Kasumi-1 (cell line): ENCODE measurements around the gene TENM4.
A peak's percentile ranks its signal among the peaks of the same experiment; 100 is the strongest.
"Not testable (repeated sequence)": the region's sequence is repeated elsewhere in the genome, so short reads cannot be mapped to it uniquely, and the experiment has no call there.

Source experiments
- DNase-seq, 2 experiments: peaks; one replicate each; lab custom pipeline; 2025; lab: John Stamatoyannopoulos, UW

The TENM4 gene

DNA sequence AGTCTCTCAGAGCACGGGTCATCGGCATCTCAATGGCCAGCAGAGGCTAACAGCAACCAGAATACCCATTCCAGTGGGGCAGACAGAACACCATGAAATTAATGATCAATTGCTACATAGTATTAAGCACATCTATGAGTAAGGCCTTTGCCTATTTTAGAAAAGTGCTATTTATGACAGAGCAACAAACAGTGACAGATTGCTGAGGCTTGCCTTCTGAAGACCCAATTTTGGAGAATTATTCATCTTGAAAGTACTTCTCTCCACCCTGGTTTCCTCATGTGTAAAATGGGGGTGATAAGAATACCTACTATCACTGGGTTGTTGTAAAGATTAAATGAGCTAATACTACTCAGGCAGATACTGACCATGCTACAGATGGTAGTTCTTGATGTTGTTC, 232.7 kb downstream of the TENM4 start:
- DNase-seq: no peak

GRCh38 chr11:79206951-79207350, 233.9 kb downstream of the TENM4 start:
- DNase-seq: no peak

GRCh38 chr11:79205786-79206185, 235.0 kb downstream of the TENM4 start:
- DNase-seq: no peak

DNA sequence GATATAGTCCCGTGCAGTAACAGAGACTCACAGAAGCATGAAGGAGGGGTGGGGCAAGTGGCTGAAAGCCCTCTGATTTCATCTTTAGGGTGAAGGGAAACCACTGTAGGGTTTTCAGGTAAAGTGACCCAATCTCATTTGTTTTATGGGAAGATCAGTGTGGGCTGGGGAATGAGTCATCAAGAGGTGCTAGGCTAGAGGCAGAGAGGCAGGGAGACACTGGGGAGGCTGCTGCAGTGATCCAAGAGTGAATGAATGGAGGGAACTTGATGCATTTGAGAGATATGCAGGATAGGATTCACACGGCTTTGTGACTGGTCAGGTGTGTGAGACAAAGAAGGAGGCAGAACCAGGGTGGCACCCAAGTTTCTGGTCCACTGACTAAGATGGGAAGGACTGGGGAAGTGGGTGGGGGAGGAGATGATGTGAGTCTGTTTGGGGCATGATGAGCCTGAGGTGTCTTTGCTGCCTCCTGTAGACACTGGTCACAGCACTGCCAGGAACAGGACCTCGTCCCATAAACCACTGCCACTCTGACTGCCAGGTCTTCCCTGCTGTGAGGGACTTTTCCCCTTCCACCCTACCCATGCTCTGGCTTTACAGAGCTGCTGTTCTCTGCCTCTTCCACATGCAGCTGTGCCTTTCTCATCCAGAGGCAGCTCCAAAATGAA, 239.0 kb downstream of the TENM4 start:
- no peak for DNase-seq

DNA sequence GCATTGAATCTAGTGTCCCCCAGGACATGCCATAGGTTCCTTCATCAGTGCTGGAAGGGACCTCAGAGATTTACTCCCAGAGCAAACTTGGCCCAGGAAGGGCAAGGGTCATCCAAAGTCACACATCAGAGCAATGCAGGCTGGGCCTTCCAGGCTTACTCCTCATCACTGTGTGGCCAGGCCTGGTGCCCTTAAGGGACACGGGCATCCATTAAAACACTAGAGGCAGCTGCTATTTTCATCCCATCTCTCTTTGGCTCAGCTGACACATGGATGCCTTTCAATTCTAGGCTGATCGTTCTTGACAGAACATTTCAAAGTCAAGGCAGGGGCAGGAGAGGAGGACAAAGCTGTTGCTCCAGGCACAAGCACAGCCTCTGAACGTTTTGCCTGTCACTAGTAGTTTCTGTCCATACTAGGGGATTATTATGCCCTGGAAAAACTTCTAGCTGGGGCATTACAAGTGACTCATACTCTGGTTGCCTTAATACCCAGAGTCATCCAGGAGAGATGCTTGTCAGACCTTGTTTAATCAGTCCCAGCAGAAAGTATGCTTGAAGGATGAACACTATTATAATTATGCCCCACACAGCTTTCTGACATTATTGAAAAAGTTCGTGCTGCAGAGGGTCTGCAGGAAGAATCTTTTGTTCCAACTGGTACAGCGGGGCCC, 240.3 kb downstream of the TENM4 start:
- DNase-seq: no peak

GRCh38 chr11:79199729-79200354, 241.0 kb downstream of the TENM4 start:
- no peak for DNase-seq

DNA sequence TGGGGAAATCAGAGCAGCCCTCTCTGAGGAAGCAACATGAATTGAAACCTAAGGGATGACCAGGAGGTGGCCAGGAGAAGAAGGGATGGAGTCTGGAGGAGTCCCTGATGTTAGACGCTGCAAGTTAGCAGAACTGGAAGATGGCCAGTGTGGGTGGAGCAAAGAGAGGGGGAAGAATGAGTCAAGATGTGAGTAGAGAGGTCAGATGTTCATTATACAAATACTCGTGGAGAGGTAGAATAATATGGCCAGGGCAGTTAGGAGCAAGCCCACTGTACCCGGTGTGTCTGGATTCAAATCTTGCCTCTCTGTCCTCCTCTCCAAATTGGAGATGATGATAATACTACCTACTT, 242.0 kb downstream of the TENM4 start:
- no peak for DNase-seq

GRCh38 chr11:79198203-79198897, 242.5 kb downstream of the TENM4 start:
- no peak for DNase-seq

GRCh38 chr11:79196950-79197349, 243.9 kb downstream of the TENM4 start:
- DNase-seq: no peak

DNA sequence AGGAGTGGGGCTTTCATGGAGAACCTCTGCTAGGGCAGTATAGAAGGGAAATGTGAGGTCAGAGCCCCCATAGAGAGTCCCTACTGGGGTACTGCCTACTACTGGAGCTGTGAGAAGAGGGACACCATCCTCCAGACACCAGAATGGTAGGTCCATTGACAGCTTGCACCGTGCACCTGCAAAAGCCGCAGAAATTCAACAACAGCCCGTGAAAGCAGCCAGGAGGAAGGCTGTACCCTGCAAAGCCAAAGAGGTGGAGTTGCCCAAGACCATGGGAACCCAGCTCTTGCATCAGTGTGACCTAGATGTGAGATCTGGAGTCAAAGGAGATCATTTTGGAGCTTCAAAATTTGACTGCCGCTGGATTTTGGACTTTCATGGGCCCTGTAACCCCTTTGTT, 245.6 kb downstream of the TENM4 start:
- DNase-seq: no peak

- DNase-seq: no peak
Measured at GRCh38 chr11:79193663-79194310, 247.0 kb downstream of the TENM4 start.

DNA sequence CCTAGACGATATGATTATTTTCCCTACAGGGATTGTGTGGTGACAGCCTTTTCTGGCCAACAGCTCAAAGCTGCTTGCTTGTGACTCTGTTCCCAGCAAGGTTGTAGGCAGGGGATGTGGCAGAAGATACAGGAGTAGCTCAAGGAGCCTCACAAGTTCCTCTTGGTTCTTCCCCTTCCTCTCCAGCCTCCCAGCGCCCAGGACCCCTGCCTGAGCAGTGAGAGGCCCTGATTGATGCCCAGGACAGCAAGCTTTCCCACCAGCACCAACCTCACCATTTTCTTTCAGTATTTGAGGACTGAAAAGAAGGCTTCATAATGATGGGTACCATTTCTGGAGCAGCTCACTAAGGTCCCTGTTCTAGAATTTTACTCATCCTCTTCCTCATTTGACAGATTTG, 248.0 kb downstream of the TENM4 start:
- no peak for DNase-seq

DNA sequence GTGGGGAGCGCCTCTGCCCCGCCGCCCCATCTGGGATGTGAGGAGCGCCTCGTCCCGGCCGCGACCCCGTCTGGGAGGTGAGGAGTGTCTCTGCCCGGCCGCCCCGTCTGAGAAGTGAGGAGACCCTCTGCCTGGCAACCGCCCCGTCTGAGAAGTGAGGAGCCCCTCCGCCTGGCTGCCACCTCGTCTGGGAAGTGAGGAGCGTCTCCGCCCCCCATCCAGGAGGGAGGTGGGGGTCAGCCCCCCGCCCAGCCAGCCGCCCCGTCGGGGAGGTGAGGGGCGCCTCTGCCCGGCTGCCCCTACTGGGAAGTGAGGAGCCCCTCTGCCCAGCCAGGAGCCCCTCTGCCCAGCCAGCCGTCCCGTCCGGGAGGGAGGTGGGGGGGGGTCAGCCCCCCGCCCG, 249.1 kb downstream of the TENM4 start:
- DNase-seq: not testable (repeated sequence)

DNA sequence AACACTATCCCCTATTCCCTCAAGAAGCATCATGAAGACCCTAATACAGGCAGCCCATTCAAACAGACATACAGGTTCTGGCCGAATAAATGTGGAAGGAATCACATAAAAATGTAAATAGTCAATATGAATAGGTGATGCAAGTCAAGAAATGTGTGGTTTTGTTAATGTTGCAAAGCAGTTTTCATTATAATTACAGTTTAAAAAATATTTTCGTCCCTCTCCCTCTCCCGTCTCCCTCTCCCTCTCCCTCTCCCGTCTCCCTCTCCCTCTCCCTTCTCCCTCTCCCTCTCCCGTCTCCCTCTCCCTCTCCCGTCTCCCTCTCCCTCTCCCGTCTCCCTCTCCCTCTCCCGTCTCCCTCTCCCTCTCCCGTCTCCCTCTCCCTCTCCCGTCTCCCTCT, 250.3 kb downstream of the TENM4 start:
- DNase-seq: not testable (repeated sequence)

DNA sequence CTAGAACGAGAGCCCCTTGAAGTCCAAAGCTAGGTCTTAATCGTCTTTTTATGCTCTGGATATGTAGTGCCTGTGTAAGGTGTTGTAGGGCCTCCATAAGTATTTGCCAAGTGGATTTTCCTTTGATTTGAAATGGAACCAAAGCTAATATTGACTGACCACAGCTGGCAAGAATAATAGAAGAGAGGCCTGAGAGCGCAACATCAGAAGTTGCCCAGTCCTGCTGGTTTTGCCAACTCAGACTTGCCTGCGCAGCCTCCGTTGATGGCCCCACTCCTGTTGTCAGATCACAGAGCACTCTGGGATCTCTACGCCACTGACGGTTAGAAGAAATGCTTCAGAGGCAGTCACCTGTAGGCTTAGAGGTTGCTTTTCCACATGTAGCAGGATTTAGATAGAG, 251.2 kb downstream of the TENM4 start:
- DNase-seq: no peak

DNA sequence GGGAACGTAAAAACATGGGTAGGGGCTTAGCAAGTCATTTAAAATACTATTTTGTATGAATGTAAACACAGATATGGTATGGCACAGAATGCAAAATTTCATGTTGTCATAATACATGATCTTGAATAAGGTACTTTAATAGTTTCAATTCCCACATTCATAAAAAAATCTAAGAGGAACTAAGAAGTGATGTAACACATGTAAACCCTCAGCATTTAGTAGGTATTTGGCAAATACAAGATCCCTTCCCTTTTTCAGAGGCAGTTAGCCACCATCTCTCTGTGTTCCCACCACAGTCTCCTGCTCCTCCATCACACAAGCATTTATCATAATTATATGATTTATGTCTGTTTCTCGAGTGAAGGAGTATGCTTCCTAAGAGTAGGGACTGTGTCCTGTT, 251.8 kb downstream of the TENM4 start:
- peak in 1 of 2 experiments; percentile 10 for DNase-seq

DNA sequence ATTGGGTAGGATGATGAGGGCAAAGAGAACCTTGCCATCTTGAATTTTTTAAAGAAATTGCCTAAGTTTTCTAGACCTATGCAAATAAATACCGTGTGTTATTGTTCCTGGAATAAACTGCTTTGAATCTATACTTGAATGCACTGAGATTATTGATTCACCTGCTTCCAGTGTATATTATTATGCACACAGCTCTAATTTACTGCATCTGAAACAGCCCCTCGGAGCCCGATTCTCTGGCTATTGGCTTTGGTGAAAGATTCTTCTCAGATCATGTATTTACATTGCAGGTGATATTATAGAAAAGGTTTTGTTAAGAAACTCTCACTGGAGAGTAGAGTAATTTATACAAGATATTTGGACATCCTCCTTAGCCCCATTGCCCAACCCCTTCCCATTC, 254.2 kb downstream of the TENM4 start:
- no peak for DNase-seq

- DNase-seq: no peak
Measured at GRCh38 chr11:79185351-79185750, 255.5 kb downstream of the TENM4 start.

DNA sequence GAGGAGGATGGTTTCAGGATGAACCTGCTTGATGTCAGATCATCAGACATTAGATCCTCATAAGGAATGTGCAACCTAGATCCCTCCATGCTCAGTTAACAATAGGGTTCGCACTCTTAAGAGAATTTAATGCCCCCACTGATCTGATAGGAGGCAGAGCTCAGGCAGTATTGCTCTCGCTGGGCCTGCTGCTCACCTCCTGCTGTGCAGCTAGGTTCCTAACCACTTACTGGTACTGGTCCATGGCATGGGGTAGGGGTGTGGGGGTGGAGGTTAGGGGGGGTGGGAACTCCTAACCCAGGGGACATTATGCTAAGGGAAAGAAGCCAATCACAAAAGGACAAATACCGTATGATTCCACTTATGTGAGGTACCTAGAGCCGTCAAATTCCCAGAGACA, 256.5 kb downstream of the TENM4 start:
- no peak for DNase-seq

DNA sequence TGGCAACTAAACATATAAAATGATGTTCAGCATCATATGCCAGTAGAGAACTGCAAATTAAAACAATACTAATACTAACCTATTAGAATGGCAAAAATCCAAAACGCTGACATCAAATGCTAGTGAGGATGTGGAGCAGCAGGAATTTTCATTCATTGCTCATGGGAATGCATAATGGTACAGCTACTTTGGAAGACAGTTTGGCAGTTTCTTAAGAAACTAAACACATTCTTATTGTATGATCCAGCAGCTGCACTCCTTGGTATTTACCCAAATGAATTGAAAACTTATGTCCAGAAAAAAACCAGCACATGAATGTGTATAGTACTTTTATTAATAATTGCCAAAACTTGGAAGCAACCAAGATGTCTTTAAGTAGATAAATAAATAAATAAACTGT, 258.0 kb downstream of the TENM4 start:
- no peak for DNase-seq

DNA sequence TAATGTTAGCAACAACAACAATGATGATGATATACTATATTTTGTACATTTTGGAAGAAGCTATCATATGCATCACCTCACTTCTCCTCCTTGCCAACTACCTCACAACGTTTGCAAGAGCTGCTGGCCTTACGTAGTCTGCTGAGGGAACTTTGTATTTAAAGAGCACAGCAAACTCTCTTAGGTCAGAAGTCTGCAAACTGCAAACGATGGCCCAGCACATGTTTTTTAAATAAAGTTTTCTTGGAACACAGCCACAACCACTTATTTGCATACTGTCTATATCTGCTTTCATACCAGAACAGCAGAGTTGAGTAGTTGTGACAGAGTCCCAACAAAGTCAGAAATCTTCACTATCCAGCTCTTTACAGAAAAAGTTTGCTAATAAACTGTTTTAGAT, 261.7 kb downstream of the TENM4 start:
- DNase-seq: no peak
